C4-2B (cell line): Measurements from ENCODE around the gene NUDCD2.
"Not testable (repeated sequence)": the region's sequence is repeated elsewhere in the genome, so short reads cannot be mapped to it uniquely, and the experiment has no call there.

ENCODE experiments used
- H3K27ac ChIP-seq: fragments of 450-650 bp; 2 replicates; pipeline ENCODE4 v1.5.1; 2017
- ZFX ChIP-seq: fragments of 450-650 bp; IDR thresholded peaks from 2 replicates; pipeline ENCODE4 v1.6.1; 2017
- TF ChIP-seq, protein P1 (sequence below): fragments of 450-650 bp; conservative IDR thresholded peaks from 2 replicates; pipeline ENCODE4 v1.5.1; 2017; ENCODE audit warnings: mild to moderate bottlenecking

NUDCD2 gene

GRCh38 chr5:163460562-163461171 lies 765 bp upstream of the NUDCD2 start, which contains the start of gene HMMR:
Gene HMMR, plus strand, starts transcription at chr5:163460632. Its CDS starts 61 bp downstream, at chr5:163460693.
- peak within 1 kb of the TSS; percentile 92 for H3K27ac ChIP-seq
- no peak for TF ChIP-seq ZFX
- TF ChIP-seq, protein P1, sequence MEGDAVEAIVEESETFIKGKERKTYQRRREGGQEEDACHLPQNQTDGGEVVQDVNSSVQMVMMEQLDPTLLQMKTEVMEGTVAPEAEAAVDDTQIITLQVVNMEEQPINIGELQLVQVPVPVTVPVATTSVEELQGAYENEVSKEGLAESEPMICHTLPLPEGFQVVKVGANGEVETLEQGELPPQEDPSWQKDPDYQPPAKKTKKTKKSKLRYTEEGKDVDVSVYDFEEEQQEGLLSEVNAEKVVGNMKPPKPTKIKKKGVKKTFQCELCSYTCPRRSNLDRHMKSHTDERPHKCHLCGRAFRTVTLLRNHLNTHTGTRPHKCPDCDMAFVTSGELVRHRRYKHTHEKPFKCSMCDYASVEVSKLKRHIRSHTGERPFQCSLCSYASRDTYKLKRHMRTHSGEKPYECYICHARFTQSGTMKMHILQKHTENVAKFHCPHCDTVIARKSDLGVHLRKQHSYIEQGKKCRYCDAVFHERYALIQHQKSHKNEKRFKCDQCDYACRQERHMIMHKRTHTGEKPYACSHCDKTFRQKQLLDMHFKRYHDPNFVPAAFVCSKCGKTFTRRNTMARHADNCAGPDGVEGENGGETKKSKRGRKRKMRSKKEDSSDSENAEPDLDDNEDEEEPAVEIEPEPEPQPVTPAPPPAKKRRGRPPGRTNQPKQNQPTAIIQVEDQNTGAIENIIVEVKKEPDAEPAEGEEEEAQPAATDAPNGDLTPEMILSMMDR: no peak

DNA sequence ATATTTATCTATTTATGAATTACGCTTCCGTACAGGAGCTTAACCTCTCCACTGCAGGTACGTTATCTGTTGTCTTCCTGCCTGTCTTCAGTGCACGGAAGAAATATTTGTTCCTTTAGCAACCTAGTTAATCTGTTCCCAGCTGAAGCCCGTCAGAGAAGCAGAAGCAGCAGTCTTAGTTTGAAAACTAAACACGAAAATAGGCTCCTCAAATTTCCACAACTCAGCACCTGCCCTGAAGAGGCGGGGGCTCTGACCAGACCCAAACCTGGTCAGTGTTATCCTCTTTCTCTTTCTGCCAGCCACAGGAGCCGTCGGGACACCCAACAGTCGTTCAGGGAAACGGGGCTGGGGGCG lies 462 bp downstream of the NUDCD2 start:
- TF ChIP-seq, protein P1: no peak
- TF ChIP-seq ZFX: no peak
- peak overlapping the region; percentile 92 for H3K27ac ChIP-seq

GRCh38 chr5:163458778-163459385 lies 1.0 kb downstream of the NUDCD2 start:
- peak overlapping the region; percentile 92 for H3K27ac ChIP-seq
- TF ChIP-seq, protein P1: no peak
- no peak for TF ChIP-seq ZFX

GRCh38 chr5:163456840-163457239 lies 3.1 kb downstream of the NUDCD2 start:
- no peak overlapping the region for H3K27ac ChIP-seq
- TF ChIP-seq ZFX: no peak
- TF ChIP-seq, protein P1: no peak

- TF ChIP-seq, protein P1: no peak
- no peak for TF ChIP-seq ZFX
- no peak overlapping the region for H3K27ac ChIP-seq
Measured at GRCh38 chr5:163456029-163456589, 3.8 kb downstream of the NUDCD2 start.

- not testable (repeated sequence) for H3K27ac ChIP-seq
Measured at GRCh38 chr5:163455406-163455805, 4.5 kb downstream of the NUDCD2 start.

- no peak overlapping the region for H3K27ac ChIP-seq
- no peak for TF ChIP-seq ZFX
- TF ChIP-seq, protein P1: no peak
Measured at GRCh38 chr5:163453705-163454104, 6.2 kb downstream of the NUDCD2 start.

GRCh38 chr5:163451489-163451888 lies 8.4 kb downstream of the NUDCD2 start:
- no peak overlapping the region for H3K27ac ChIP-seq
- no peak for TF ChIP-seq ZFX
- TF ChIP-seq, protein P1: no peak
